ENCODE measurements around the gene ARID3A.

ARID3A gene

DNA sequence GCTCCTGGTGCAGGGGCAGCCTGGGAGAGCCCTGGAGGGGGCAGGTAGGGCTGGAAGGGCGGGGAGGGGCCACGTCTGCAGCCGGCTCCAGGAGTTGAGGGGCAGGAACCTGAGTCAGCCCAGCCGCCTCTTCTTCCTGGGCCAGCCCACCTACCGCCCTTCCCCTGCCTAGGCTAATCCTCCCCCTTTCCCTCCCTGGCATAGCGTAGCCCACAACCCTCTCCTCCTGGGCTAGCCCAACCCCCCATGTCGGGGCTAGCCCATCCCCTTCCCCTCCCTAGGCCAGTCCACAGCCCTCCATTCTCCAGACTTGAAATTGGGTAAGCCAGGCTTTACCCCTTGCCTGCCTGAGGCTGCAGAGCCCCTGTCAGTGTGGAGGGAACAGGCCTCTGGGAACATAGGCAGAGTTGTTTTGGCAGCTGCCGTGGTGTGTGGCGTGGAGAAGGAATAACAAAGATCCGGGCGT is 37.7 kb downstream of the ARID3A start:
- DNase-seq, result no peak

DNA sequence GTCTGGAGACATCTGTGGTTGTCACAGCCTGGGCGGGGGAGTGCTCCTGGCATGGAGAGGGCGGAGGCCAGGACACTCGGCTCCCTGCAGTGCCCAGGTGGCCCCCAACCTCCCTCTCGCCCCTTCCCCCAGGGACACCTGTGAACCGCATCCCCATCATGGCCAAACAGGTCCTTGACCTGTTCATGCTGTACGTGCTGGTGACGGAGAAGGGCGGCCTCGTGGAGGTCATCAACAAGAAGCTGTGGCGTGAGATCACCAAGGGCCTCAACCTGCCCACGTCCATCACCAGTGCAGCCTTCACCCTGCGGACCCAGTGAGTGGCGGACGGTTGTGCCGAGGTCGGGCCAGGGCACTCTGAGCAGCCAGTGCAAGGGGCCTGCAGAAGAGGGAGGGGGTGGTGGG is 38.3 kb downstream of the ARID3A start:
- DNase-seq, result no peak

DNA sequence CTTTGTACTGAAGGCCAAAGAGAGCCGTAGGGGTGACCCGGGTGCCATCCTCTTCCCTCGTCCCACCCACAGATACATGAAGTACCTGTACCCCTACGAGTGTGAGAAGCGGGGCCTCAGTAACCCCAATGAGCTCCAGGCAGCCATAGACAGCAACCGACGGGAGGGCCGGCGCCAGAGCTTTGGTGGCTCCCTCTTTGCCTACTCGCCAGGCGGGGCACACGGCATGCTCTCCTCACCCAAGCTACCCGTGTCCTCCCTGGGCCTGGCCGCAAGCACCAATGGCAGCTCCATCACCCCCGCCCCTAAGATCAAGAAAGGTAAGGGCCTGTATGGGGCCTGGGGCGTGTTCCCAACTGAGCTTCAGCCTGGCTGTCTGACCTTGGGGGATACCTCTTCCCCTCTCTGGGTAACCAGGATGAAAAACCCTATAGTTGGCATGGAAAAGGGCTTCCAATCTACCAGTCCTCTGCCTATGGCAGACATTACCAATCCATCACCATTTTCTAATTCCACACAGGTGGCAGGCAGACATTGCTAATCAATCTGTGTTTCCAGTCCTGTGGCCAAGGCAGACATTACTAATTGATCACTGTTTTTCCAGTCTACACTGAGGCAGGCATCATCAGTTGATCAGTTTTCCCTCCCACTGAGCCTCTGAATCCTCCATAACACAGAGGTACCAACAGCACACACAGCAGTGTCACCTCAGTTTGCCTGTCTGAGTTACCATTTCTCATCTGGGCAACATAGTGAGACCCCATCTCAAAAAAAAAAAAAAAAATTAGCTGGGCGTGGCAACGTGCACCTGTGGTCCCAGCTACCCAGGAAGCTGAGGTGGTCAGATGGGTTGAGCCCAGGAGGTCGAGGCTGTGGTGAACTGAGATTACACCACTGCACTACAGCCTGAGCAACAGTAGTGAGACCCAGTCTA is 39.2 kb downstream of the ARID3A start:
- DNase-seq, result no peak

DNA sequence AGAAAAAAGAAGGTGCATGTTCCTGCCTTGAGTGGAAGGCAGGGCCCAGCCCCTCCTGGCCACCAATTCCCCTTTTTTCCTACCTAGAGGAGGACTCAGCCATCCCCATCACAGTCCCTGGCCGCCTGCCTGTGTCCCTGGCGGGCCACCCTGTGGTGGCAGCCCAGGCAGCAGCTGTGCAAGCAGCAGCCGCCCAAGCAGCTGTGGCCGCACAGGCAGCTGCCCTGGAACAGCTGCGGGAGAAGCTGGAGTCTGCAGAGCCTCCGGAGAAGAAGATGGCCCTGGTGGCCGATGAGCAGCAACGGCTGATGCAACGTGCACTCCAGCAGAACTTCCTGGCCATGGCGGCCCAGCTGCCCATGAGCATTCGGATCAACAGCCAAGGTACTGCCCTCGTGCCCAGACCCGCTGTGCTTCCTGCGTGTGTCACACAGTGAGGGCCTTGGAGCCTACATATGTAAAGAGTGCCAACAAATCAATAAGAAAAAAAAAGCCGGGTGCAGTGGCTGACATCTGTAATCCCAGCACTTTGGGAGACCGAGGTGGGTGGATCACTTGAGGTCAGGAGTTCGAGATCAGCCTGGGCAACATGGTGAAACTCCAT is 40.8 kb downstream of the ARID3A start:
- DNase-seq, result no peak

DNA sequence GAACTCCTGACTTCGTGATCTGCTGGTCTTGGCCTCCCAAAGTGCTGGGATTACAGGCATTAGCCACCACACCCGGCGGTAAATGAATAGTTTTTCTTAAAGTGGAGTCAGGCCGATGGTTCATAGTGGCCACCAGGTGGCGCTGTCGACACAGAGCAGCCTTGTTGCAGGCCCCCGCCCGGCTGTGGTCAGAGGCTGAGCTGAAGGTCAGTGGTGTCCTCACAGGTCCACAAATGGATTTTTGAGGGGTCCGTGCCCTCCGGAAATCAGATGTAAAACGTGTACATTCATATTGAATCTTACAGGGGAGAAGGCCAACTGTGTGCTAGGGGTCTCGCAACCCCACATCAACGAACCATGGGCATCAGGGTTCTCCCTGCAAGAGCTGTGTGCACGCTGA is 44.9 kb downstream of the ARID3A start:
- no peak for DNase-seq

DNA sequence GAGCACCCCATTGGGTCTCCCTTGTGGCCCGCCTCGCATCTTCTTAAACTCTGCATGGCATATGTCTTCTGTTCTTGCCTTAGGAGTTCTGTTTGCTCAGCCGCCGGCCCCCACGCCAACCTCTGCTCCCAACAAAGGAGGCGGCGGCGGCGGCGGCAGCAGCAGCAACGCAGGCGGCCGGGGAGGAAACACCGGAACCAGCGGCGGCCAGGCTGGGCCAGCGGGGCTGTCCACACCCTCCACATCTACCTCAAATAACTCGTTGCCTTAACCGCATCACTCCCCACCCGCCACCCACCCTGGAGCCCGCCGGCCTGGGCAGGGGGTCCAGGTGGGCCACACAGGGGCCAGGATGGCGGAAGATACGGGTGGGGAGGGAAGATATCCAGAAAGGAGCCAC is 46.0 kb downstream of the ARID3A start:
- no peak for DNase-seq

DNA sequence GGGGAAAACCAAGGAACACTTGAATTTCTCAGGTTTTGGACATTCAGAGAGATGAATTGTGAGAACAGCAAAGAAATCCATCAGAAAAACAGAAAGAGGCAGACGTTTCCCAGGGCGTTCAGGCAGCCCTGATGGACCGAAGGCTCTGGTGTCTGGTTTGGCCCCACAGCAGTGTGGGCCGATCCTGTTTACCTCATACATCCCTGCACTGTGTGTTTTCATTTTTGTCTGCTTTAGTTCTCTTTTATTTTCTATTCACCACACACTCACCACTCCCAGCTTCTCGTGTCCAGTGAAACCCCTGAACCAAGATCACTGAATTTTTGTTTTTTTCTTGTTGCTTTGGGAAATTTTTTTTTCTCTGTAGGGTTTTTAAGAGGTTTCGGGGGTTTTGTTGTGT is 46.4 kb downstream of the ARID3A start:
- no peak for DNase-seq

DNA sequence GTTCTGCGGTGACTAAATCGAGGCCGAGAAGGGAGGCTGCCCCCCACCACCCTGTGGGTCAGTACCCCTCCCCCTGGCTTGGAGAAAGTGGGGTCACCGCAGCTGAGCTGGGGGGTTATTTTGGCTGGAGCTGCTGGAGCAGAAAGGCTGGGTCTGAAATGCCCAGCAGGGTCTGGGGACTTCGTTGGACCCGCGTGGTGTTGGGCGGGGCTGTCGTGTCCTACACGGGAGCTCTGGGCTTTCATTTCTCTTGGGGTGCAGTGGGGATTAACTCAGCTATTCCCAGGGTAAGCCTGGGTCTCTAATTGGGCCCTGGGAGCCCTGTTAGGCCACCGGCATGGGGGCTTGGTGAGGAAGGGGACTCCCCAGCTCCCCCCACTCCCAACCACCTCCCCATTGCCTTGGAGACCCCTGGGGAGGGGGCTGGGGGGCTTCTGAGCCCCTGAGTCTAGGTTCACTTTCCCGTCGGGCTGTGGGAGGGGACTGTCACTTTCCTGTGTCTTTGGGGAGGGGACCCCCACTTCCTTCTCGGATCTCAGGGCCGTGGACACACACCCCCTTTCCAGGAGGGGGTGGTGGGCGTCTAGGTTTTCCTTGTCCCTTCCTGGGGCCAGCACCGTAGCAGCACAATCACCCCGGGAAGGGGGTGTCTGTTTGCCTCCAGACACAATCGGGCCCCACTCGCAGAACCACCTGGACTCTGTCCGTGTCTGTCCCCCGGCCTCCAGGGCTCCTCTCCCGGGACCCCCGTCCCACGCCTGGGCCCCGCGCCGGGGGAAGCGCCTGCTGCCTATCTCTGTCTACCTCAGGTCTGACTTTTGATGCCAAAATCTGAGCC is 48.1 kb downstream of the ARID3A start:
- no peak for DNase-seq

DNA sequence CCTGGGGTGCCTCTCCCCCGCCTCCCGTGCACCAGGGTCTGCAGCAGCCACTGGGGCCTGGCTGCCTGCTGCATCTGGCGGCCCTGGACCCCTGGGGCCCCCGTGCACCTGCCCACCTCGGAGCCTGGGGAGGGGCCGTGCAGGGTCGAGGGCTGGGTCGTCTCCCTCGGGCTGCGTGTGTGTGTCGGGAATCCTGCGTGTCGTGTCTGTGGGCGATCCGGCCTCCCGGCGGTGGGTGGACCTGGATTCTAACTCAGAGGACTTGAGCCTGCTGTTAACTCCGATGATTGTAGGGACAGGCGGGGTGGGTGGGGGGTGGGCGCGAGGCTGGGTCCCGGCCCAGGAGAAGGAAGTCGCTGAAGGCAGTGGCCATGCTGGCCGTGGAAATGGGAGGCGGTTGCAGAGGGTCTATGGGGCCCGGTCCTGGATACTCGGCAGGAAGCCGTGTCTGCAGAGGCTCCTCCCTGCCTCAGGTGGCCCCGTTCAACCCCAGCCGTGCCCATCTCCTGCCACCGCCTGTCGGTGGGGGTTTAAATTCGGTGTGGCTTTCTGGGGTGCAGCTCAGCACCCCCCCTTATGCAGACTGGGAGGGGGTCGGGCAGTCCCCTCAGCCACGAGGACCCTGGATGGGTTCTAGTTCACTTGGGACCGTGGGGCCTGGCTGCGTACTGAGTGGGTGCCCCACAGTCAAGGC is 48.9 kb downstream of the ARID3A start:
- no peak for DNase-seq

DNA sequence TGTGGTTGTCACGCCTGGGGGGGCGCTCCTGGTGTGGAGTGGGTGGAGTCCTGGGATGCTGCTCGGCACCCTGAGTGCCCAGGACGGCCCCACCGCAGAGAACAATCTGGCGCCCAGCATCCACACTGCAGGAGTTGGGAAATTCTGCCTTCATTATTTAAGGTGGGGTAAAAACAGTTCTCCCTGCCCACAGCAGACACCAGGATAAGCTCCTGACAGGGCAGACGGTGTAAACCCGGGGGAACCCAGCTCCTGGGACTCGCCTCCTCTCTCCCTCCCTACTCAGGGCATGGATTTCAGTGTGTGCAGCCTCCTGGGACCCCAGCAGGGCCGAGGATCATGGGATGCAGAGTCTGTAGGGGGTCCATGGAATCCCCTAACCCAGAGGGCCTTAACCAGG is 50.6 kb downstream of the ARID3A start:
- DNase-seq, result no peak

DNA sequence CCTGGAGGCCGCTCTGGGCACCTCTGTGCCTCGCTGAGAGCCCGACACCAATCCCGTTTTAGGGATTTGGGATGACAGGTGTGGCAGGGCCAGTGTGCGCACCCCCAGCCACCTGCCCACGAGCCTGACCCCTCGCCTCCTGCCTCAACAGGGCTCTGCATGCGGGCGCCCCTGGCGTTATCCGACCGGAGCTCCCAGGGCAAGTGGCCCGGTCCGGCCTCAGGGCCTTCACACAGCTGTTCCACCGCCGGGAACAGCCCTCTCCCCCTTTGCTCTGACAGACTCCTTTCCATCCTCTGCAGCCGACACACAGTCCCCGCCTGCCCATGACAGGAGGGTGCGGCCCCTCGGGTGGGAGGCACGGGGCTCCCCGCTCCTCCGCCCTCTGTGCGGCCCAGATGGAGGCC is 51.2 kb downstream of the ARID3A start:
- no peak for DNase-seq

DNA sequence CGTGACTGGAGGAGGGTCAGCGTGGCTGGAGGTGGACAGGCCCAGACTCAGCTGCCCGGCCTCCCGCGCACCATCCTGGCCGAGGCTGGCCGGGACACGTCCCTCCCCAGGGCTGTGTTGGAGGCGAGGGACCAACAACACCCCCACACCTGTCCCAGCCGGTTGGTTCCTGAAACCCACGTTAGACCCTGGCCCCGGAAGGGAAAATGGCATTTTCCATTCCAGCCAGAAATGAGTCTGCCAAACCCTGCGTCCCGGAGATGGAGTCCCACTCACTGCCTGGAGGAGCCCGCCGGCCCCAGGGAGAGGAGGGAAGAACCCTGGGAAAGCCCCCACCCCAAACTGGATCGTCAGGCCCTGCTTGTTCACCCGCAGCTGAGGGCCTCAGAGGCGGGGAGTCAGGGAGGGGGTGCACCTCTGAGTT is 53.5 kb downstream of the ARID3A start:
- no peak for DNase-seq

DNA sequence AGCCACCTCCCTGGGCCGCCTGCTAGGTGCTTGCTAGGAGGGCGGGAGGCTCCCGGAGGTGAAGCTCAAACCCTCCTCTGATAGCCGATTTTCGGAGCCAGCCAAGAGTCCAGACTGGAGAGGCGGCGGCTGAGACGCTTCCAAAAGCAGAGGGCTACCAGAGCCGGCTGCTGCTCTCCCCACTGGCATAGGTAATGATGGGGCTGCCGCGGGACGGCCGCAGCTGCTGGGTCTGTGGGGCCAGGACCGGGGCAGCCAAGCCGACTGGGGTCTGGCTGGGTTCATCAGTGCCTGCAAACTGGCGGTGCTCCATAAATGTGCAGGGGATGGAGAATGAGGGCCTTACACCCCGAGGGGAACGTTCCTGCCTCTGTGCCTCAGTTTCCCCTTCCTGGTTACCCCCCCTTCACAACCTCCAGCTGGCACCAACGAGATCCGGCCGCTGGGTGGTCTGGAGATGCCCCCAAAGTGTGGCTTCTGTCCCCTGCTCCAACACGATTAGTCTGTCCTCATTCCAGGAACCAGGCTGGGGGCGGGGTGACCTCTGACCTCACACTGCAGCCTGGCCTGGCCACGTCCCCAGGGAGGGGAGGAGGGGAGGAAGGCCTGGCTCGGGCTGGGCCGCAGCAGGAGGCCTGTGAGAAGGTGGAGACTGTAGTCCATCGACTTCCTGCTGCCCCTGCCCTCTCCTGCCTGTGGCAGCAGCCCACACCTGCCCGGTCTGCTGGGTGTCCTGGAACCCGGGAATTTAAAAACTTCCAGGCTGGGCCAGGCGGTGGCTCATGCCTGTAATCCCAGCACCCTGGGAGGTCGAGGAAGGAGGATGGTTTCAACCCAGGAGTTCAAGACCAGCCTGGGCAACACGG is 54.5 kb downstream of the ARID3A start:
- DNase-seq, result no peak

DNA sequence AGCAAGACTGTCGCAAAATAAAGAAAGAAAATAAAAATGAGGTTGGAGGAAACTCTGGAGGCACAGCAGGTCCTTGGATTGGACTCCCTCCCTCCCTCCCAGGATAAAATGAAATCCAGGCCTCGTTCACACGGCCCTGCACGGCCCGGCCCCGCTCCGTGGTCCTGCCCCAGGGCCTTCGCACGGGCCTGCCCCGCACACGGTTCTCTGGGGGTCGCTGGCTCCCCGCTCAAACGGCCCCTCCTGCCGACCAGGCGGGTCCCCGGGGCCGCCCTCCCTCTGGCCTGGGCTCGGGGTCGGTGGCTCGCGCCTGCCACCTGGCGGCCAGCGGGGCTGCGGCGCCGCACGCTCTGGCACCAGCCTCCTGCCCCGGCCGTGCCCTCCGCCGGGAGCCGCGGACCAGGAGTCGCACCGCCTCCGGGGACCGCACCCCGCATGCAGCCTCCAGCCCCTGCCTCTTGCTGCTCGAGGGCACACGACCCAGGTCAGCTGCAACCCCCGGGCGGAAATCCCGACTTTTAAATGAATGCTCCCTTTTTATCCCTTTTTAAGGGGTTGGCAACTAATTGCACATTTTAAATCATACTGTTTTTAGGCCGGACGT is 56.8 kb downstream of the ARID3A start:
- DNase-seq, result peak; percentile 62

DNA sequence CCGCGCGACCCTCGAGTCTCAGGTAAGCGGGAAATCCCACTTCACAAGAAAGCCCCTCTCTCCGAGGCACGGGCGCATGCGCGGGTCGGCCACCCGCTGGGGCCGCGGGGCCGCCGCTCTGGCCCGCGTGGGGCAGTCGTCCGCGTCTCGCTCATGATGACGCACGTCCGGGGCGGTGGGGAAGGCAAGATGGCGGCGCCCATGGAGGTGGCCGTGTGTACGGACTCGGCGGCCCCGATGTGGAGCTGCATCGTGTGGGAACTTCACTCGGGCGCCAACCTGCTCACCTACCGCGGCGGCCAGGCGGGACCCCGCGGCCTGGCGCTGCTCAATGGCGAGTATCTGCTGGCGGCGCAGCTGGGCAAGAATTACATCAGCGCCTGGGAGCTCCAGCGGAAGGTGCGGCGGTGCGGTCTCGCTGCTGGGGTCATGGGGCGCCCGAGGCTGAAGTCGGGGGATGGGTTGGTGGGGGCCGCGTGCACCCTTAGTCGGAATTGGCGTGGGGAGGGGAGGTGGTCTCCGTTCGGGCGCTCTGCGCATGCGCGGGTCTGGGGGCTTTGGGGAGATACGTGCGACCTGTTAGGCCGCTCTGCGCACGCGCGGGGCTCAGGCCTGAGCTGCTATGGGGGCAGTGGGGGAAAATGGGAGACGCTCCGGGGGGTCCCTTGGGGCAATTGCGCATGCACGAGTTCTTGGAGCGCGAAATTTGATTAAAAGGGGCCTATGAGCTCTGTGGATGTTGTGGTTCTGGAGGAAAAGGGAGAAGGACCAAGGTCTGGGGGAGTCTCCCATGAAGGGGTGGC is 58.5 kb downstream of the ARID3A start, which contains the start of gene WDR18:
Gene WDR18 (plus strand): TSS at position 181 of the 803 bp plus-strand sequence. CDS start 9 bp downstream, at position 190.
- peak; percentile 86 for DNase-seq

DNA sequence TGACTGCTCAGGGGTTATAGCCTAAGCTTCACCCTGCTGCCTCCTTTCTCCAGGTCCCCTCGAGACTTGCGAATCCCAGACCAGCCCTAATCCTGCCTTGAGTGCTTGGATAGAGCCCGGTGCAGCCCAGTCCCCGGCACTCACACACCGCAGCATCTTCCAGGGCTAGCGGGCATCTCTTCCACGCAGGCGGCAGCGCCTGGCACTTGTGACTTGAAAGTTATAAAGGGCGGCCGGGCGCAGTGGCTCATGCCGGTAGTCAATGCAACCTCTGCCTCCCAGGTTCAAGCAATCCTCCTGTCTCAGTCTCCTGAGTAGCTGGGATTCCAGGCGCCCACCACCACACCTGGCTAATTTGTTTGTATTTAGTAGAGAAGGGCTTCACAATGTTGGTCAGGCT is 60.2 kb downstream of the ARID3A start:
- no peak for DNase-seq

DNA sequence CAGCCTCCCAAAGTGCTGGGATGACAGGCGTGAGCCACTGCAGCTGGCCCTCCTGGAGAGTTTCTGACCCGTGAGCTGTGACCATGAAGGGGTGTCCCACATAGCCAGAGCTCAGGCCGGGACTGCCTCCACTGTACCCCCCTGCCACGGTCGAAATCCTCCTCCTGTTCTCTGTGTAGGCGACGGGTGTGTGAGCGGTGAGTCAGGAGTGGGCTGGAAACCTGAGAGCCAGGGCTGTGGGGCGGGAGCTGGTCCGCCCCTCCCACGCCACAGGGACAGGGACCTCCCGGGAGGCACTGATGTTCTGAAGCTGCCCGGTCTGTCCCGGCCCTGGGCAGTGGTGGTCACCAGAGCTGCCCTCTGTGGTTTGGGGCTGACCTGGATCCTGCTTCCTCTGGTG is 62.2 kb downstream of the ARID3A start:
- DNase-seq, result no peak

DNA sequence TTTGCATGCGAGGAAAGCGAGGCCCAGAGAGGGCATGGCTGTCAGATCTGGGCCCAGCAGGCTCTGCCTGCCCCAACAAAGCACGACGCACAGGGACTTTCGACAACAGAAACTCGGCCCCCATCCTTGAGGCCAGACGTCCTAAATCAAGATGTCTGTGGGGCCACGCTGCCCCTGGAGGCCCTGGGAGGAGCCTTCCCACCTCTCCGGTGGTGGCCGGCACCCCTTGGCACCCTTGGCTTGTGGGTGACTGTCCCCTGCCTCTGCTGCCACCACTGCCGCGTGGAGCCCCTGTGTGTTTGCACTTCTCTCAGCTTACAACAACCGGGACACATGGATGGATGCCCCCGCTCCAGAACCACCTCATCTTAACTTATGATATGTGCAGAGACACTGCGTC is 62.7 kb downstream of the ARID3A start:
- no peak for DNase-seq

DNA sequence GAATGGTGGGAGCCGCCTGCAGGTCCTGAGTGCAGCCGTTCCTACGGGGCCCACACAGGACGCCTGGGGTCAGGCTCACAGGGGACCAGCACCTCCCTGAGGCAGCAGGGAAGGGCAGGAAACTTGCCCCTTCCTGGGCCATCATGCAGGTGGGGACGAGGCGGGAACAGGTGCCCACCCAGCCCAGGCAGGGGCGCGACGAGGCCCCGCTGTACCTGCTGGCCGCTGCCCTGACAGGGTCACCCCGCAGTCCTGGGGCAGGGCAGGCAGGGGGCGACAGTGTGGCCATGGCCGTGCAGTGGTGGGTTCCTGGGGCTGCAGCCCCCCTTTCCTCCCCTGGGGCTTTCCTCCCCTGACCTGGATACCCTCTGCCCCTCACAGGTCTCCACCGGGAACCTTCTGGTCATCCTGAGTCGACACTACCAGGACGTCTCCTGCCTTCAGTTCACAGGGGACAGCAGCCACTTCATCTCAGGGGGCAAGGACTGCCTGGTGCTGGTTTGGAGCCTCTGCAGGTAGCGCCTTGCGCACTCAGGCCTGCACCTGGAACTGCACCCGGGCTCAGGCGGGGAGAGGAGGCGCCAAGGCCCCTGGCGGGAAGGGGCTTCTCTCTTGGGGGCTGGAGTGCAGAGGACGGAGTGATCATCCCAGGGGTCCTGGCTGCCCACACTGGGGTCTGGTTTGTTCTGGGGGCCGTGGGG is 63.7 kb downstream of the ARID3A start:
- DNase-seq, result no peak

DNA sequence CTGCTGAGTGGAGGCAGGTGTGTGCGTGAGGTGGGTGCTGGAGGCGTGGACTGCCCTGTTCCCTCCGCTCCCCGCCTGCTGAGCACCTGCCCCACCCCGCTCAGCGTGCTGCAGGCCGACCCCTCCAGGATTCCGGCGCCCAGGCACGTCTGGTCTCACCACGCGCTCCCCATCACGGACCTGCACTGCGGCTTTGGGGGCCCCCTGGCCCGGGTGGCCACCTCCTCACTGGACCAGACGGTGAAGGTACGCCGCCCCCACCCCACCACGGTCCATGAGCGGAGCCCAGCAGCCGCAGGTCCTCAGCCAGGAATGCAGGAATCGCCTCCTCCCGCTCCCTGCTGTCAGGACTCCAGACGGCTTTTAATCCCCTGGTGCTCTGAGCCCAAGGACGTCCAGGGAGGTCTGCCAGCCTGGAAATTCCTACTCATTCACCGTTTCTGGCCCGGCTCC is 64.3 kb downstream of the ARID3A start:
- no peak for DNase-seq
